ENCODE results near the gene CLASRP.

GRCh38 chr19:45045671-45046353 lies 7.0 kb downstream of the CLASRP start:
- TF ChIP-seq CTCF (IDR thresholded peaks at IDR 0.05 in 2 of 3, conservative IDR thresholded peaks at IDR 0.05 in 1 of 3; ENCODE audit: borderline replicate concordance in 1 of 3, insufficient read depth in 1 of 3, low read depth in 2 of 3, low read length in 2 of 3) (no peak), POLR2A (IDR thresholded peaks at IDR 0.05; ENCODE audit: borderline replicate concordance, extremely low read depth, insufficient read depth, insufficient read length) (no peak), EZH2 (IDR thresholded peaks at IDR 0.05) (no peak), ZFX (IDR thresholded peaks at IDR 0.05) (no peak), POLR2AphosphoS5 (IDR thresholded peaks at IDR 0.05; ENCODE audit: low read depth, low read length) (no peak), EZH2phosphoT487 (IDR thresholded peaks at IDR 0.05; ENCODE audit: borderline replicate concordance) (no peak), REST (IDR thresholded peaks at IDR 0.05; ENCODE audit: low read depth) (no peak), RAD21 (IDR thresholded peaks at IDR 0.05; ENCODE audit: low read depth) (no peak), MAX (IDR thresholded peaks at IDR 0.05) (no peak), EGR1 (IDR thresholded peaks at IDR 0.05; ENCODE audit: low read depth) (no peak)

Measured in HCT116 (cell line).